Measurements from ENCODE around the gene SPG7.

DNA sequence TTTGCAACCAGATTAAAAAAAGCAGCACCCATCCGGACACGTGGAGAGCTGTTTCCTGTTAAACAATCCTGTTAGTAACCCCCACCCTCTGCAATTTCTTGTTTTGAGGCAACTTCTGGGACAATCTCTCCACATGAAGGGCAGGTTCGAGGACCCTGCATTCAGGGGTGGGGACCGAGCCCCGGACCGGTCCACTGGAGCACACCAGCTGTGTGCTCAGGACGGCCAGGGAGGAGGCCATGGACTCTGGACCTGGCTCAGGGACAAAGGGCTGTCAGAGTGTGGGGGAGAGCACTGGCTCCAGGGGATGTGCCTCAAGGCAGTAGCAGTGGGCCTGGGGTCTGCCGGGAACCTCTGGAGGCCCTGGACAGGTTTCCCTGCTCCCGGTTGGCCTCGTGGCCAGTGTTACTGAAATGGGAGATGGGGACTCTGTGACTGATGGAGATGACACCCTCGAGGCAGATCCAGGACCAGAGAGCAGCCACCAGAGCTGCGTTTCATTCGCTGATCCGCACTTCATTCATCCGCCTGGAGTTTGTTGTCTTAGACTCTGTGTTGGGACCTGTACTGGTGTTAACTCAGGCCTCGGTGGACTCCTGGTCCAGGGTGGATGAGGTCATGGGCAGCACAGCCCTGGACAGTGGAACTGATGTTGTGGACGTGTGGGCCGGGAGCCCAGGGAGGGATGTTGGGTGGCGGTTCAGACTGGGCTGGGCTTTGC is 64.4 kb downstream of the SPG7 start:
- TF ChIP-seq CTCF (IDR thresholded peaks at IDR 0.05; ENCODE audit: insufficient read depth, low read depth, low read length) (no peak), EZH2 (IDR thresholded peaks at IDR 0.05; ENCODE audit: insufficient read depth, low read length) (no peak)

All from astrocyte (in vitro differentiated cells and primary cell).